ENCODE measurements around the gene MOGAT2. TPM values are rescaled to one million over a fixed set of nuclear protein-coding genes. Genes with fewer than 3 reads are reported as not detected.

MOGAT2 gene
- total RNA-seq, 1 experiment from 2014 or later = not detected

- Mint-ChIP-seq H3K4me3 (ENCODE audit: low read depth, unreplicated experiment) (no peak overlapping the region), H3K36me3 (ENCODE audit: insufficient read depth, unreplicated experiment) (no peaks in the 10 kb centered on the region), H3K9me3 (ENCODE audit: low read depth, unreplicated experiment) (no peaks in the 10 kb centered on the region), H3K27ac (ENCODE audit: unreplicated experiment) (no peak overlapping the region), H3K27me3 (ENCODE audit: unreplicated experiment) (peaks cover 25% of the 10 kb centered on the region), H3K4me1 (ENCODE audit: low read depth, unreplicated experiment) (peaks cover 8% of the 10 kb centered on the region)
- TF ChIP-seq, protein P1, sequence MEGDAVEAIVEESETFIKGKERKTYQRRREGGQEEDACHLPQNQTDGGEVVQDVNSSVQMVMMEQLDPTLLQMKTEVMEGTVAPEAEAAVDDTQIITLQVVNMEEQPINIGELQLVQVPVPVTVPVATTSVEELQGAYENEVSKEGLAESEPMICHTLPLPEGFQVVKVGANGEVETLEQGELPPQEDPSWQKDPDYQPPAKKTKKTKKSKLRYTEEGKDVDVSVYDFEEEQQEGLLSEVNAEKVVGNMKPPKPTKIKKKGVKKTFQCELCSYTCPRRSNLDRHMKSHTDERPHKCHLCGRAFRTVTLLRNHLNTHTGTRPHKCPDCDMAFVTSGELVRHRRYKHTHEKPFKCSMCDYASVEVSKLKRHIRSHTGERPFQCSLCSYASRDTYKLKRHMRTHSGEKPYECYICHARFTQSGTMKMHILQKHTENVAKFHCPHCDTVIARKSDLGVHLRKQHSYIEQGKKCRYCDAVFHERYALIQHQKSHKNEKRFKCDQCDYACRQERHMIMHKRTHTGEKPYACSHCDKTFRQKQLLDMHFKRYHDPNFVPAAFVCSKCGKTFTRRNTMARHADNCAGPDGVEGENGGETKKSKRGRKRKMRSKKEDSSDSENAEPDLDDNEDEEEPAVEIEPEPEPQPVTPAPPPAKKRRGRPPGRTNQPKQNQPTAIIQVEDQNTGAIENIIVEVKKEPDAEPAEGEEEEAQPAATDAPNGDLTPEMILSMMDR (IDR thresholded peaks at IDR 0.05; ENCODE audit: unreplicated experiment) = no peak
- intact Hi-C loops (cut with micrococcal nuclease; ENCODE audit: unreplicated experiment) = no loop called here
- no TSS peak for BruUV-seq (replicated peaks)
- no peak for DNase-seq
- CTCF ChIA-PET = no interaction called here
Observed at GRCh38 chr11:75731095-75731494, 13.5 kb downstream of the MOGAT2 start.

GRCh38 chr11:75733071-75733430 is 15.4 kb downstream of the MOGAT2 start:
- H3K27me3 Mint-ChIP-seq (ENCODE audit: unreplicated experiment) = peaks cover 25% of the 10 kb centered on the region
- CTCF ChIA-PET = no interaction called here
- H3K9me3 Mint-ChIP-seq (ENCODE audit: low read depth, unreplicated experiment) = no peaks in the 10 kb centered on the region

DNA sequence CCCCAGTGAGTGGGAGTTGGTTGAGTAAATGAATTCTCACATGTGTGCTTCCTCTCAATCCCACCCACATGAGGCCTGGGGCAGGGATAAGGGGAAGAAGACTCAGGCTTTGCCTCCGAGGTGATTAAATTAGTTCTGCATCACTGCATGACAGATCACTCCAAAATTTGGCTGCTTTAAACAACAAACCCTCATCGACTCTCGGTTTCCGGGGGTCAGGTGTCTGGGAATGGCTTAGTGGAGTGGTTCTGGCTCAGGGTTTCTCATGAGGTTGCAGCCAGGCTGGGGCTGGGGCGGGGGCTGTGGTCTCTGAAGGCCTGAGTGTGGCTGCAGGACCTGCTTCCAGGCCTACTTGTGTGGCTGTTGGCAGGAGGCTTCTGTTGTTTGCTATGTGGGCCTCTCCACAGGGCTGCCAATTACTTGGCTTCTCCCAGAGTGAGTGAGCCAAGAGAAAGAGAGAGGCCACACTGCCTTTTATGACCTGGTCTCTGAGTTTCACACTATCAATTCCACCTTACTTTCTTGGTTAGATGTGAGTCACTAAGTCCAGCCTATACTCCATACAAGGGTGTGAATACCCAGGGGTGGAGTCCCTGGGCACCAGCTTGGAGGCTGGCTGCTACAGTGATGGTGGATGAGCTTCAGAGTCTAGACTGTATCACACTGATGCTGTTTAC is 15.9 kb downstream of the MOGAT2 start:
- H3K27me3 Mint-ChIP-seq (ENCODE audit: unreplicated experiment) = peaks cover 28% of the 10 kb centered on the region
- no peaks in the 10 kb centered on the region for H3K9me3 Mint-ChIP-seq (ENCODE audit: low read depth, unreplicated experiment)
- intact Hi-C loops (cut with micrococcal nuclease; ENCODE audit: unreplicated experiment) = no loop called here
- no peak overlapping the region for H3K4me3 Mint-ChIP-seq (ENCODE audit: low read depth, unreplicated experiment)
- BruUV-seq (replicated peaks) = no TSS peak
- TF ChIP-seq, protein P1 (IDR thresholded peaks at IDR 0.05; ENCODE audit: unreplicated experiment) = no peak
- no peak for DNase-seq
- H3K27ac Mint-ChIP-seq (ENCODE audit: unreplicated experiment) = no peak overlapping the region
- H3K4me1 Mint-ChIP-seq (ENCODE audit: low read depth, unreplicated experiment) = peaks cover 8% of the 10 kb centered on the region
- H3K36me3 Mint-ChIP-seq (ENCODE audit: insufficient read depth, unreplicated experiment) = no peaks in the 10 kb centered on the region
- CTCF ChIA-PET = no interaction called here

More at GRCh38 chr11:75733071-75733430, 15.4 kb downstream of the MOGAT2 start:
- DNase-seq = no peak
- TF ChIP-seq, protein P1 (IDR thresholded peaks at IDR 0.05; ENCODE audit: unreplicated experiment) = no peak
- Mint-ChIP-seq H3K4me1 (ENCODE audit: low read depth, unreplicated experiment) (peaks cover 8% of the 10 kb centered on the region), H3K4me3 (ENCODE audit: low read depth, unreplicated experiment) (no peak overlapping the region), H3K27ac (ENCODE audit: unreplicated experiment) (no peak overlapping the region), H3K36me3 (ENCODE audit: insufficient read depth, unreplicated experiment) (no peaks in the 10 kb centered on the region)
- BruUV-seq (replicated peaks) = no TSS peak
- intact Hi-C loops (cut with micrococcal nuclease; ENCODE audit: unreplicated experiment) = no loop called here

GRCh38 chr11:75734491-75735180 is 17.0 kb downstream of the MOGAT2 start:
- H3K4me1 Mint-ChIP-seq (ENCODE audit: low read depth, unreplicated experiment) = peaks cover 8% of the 10 kb centered on the region
- intact Hi-C loops (cut with micrococcal nuclease; ENCODE audit: unreplicated experiment) = no loop called here
- H3K36me3 Mint-ChIP-seq (ENCODE audit: insufficient read depth, unreplicated experiment) = no peaks in the 10 kb centered on the region
- BruUV-seq (replicated peaks) = no TSS peak
- TF ChIP-seq, protein P1 (IDR thresholded peaks at IDR 0.05; ENCODE audit: unreplicated experiment) = no peak
- H3K4me3 Mint-ChIP-seq (ENCODE audit: low read depth, unreplicated experiment) = no peak overlapping the region
- H3K27ac Mint-ChIP-seq (ENCODE audit: unreplicated experiment) = no peak overlapping the region
- peaks cover 37% of the 10 kb centered on the region for H3K27me3 Mint-ChIP-seq (ENCODE audit: unreplicated experiment)
- CTCF ChIA-PET = no interaction called here
- H3K9me3 Mint-ChIP-seq (ENCODE audit: low read depth, unreplicated experiment) = no peaks in the 10 kb centered on the region
- peak; percentile 24 for DNase-seq
